Measurements from ENCODE around the gene OR4Q2. TPM values are rescaled to one million over a fixed set of nuclear protein-coding genes. Genes with fewer than 3 reads are reported as not detected.

Gene OR4Q2
- total RNA-seq, 1 donor = not detected

Other genes starting within 250 kb of the OR4Q2 start
- gene OR4M1, start 228.7 kb upstream of the OR4Q2 start, total RNA-seq = under 0.01 TPM
- not detected for gene OR4N2, start 198.4 kb upstream of the OR4Q2 start, total RNA-seq
- gene OR4K2, start 127.0 kb upstream of the OR4Q2 start, total RNA-seq = under 0.01 TPM
- not detected for gene OR4K5, start 81.6 kb upstream of the OR4Q2 start, total RNA-seq
- 0.21 TPM for gene OR4K1, start 71.2 kb upstream of the OR4Q2 start, total RNA-seq
- not detected for gene OR4K15, start 26.6 kb upstream of the OR4Q2 start, total RNA-seq
- gene OR4K14, start 17.1 kb downstream of the OR4Q2 start, total RNA-seq = not detected
- gene OR4K13, start 33.9 kb downstream of the OR4Q2 start, total RNA-seq = not detected
- not detected for gene OR4L1, start 57.9 kb downstream of the OR4Q2 start, total RNA-seq
- gene OR4K17, start 108.6 kb downstream of the OR4Q2 start, total RNA-seq = not detected
- gene OR4N5, start 136.7 kb downstream of the OR4Q2 start, total RNA-seq = not detected
- under 0.01 TPM for gene OR11G2, start 188.7 kb downstream of the OR4Q2 start, total RNA-seq
- gene OR11H6, start 221.5 kb downstream of the OR4Q2 start, total RNA-seq = not detected
- not detected for gene OR11H7, start 226.8 kb downstream of the OR4Q2 start, total RNA-seq
- gene OR11H4, start 237.1 kb downstream of the OR4Q2 start, total RNA-seq = not detected